ENCODE measurements around the gene AGBL1.

- TF ChIP-seq CTCF (IDR thresholded peaks at IDR 0.05) (no peak), POLR2A (IDR thresholded peaks at IDR 0.05) (no peak)
Measured at GRCh38 chr15:86872782-86873181, 793.1 kb downstream of the AGBL1 start.

Data from Peyer's patch (tissue), 4 donors.